RWPE1 (cell line): ENCODE results near the gene KIAA1210.

ENCODE experiments used
- CTCF ChIA-PET: fragments of 350-600 bp; sonication (Branson Sonifier 250); formaldehyde crosslinking; extraction: SDS; loops from one replicate; lab custom pipeline; 2021; lab: Yijun Ruan, JAX
- POLR2A ChIA-PET: fragments of 400-600 bp; formaldehyde crosslinking; extraction: SDS; loops from one replicate; lab custom pipeline; 2020; ENCODE audit warnings: antibody characterized with exemption; ENCODE audit not compliant: low non-redundant PET; lab: Yijun Ruan, JAX
- DNase-seq: peaks from one replicate; pipeline ENCODE4 v3.0.0; 2012; ENCODE audit warnings: low spot score
- H3K27ac ChIP-seq: fragments of 450-650 bp; 2 replicates; pipeline ENCODE4 v1.5.1; 2017
- TF ChIP-seq, protein P1 (sequence below): fragments of 450-650 bp; conservative IDR thresholded peaks from 2 replicates; pipeline ENCODE4 v1.5.1; 2017; ENCODE audit warnings: low read depth, mild to moderate bottlenecking

KIAA1210 gene

DNA sequence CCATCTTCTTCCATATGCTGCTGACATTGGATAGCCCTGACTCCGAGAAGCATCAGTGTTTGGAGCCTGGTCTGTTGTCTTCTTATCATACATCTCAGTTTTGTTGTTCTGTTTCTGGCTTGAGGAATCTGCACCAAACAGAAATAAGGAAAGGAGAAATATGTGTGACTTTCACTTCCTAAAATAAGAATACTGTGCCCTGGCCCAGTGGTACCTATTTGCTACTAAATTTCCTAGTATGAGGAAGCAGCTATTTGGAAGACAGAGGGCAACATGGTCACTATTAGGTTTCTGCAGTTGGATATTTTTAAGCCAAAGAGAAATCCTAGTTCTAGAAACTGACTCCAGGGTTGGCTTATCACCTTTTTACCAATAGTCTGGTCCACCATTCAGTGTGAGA is 38.0 kb downstream of the KIAA1210 start:
- CTCF ChIA-PET = no interaction called here
- H3K27ac ChIP-seq = no peak overlapping the region
- no peak for DNase-seq
- POLR2A ChIA-PET = no interaction called here
- TF ChIP-seq, protein P1, sequence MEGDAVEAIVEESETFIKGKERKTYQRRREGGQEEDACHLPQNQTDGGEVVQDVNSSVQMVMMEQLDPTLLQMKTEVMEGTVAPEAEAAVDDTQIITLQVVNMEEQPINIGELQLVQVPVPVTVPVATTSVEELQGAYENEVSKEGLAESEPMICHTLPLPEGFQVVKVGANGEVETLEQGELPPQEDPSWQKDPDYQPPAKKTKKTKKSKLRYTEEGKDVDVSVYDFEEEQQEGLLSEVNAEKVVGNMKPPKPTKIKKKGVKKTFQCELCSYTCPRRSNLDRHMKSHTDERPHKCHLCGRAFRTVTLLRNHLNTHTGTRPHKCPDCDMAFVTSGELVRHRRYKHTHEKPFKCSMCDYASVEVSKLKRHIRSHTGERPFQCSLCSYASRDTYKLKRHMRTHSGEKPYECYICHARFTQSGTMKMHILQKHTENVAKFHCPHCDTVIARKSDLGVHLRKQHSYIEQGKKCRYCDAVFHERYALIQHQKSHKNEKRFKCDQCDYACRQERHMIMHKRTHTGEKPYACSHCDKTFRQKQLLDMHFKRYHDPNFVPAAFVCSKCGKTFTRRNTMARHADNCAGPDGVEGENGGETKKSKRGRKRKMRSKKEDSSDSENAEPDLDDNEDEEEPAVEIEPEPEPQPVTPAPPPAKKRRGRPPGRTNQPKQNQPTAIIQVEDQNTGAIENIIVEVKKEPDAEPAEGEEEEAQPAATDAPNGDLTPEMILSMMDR = no peak

DNA sequence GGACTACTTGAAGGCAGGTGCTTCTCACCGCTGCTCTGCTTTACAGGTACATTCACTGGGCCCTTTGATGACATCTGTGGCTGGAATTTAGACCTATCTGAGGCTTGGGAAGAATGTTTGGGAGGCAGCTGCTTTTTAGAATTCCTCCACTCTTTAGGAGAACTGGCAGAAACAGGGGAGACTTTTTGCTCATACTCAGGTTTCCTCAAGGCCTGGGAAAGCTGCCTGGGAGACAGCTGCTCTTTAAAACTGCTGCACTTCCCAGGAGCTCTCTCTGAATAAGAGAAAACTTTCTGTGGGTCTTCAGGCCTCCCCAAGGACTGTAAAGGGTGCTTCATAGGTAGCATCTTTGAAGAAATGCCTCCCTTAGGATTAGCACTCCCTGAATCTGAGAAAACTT is 40.5 kb downstream of the KIAA1210 start:
- no peak overlapping the region for H3K27ac ChIP-seq
- DNase-seq = no peak
- POLR2A ChIA-PET = no interaction called here
- CTCF ChIA-PET = interaction anchor here (0.7 kb wide), 1 partner anchor 121 kb away, joined by 3 read pairs; no protein-coding TSS in a partner anchor
- TF ChIP-seq, protein P1 = no peak

DNA sequence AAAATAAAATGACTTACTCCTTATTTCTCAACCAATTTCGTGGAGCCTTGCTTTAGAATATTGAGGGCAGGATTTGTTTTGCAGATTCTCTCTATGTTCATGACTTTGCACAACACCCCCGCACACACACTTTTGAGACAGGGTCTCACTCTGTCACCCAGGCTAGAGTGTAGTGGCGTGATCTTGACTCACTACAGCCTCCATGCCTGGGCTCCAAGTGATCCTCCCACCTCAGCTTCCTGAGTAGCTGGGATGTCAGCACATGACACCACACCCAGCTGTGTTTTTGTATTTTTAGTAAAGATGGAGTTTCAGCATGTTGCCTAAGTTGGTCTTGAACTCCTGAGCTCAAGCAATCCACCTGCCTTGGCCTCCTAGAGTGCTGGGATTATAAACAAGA is 42.8 kb downstream of the KIAA1210 start:
- ChIA-PET CTCF (no interaction called here), POLR2A (no interaction called here)
- DNase-seq = no peak
- TF ChIP-seq, protein P1 = no peak
- no peak overlapping the region for H3K27ac ChIP-seq

DNA sequence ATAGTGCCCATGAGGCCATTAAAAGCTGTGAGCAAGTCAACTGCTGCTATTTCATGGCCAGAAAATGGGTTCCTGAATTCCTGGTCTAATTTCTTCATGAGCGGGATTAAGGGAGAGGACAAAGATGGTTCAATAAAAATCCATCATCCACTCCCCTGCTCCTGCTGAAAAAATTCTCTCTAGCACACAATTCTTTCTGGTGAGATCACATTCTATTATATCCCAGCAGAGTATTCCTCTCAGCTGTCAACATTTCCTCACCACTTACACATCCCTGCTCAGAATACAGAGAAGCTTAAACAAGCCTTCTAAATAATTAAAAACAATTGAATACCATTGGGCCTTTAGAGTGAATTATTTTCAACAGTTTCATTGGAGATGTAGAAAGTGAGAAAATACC is 45.3 kb downstream of the KIAA1210 start:
- H3K27ac ChIP-seq = no peak overlapping the region
- POLR2A ChIA-PET = interaction anchor here (0.5 kb wide), 1 partner anchor 258 kb away, joined by 3 read pairs; no protein-coding TSS in a partner anchor
- TF ChIP-seq, protein P1 = no peak
- CTCF ChIA-PET = no interaction called here
- no peak for DNase-seq

DNA sequence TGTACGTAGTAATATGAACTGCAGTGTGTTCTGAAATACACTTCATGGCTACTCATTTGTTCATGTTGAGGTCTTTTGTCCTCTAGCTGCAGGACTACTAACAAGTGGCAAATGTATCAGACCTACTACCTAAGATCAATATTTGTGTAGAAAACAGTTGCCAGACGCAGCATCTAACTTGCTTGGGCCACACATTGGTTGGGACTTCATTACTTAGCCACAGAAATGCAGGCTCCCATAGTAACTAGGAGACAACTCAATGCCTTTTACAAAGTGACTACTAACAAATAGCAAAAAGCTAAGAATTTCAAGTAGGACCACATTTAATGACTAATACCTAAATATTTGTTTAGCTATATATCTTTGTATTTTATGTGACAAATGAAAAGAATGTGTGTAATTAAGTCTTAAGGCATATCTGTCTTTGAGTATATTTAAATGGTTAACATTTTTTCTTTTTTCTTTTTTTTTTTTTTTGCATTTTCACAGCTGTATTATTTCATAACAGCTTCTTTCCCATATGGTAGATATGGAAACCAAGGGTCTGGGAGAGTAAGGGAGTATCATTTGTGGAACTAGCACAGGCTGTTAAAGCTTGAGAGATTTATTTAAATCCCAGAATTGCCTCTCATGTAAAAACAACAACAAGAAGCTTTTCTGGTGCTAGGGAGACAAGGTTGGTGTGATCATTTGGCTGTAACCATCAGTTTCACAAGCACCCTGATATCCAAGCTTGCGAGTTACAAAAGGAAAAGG is 52.2 kb downstream of the KIAA1210 start:
- no peak overlapping the region for H3K27ac ChIP-seq
- POLR2A ChIA-PET = no interaction called here

DNA sequence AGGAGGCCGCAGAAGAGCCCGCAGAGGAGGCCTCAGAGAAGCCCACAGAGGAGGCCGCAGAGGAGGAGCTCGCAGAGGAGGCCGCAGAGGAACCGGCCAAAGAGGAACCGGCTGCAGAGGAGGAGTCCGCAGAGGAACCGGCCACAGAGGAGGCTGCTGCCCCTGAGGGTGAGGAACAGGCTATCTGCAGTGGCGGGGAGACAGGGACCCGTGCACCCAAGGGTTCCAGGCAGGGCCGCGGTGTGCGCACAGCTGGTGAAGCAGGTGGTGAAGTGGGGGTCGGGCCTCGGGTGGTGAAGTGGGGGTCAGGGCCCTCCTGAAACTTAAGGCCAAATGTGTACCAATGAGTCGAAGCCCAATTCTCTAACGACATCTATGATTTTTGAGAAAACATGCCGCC is 53.7 kb downstream of the KIAA1210 start:
- ChIA-PET CTCF (no interaction called here), POLR2A (no interaction called here)
- no peak overlapping the region for H3K27ac ChIP-seq
- DNase-seq = no peak
- TF ChIP-seq, protein P1 = no peak

More for the DNA sequence above, 52.2 kb downstream of the KIAA1210 start:
- CTCF ChIA-PET = no interaction called here
- no peak for DNase-seq
- TF ChIP-seq, protein P1 = no peak
